ENCODE data around the gene INSRR. TPM values are rescaled to one million over a fixed set of nuclear protein-coding genes. Genes with fewer than 3 reads are reported as not detected.

INSRR gene
- total RNA-seq, 1 experiment from 2014 or later, result not detected

DNA sequence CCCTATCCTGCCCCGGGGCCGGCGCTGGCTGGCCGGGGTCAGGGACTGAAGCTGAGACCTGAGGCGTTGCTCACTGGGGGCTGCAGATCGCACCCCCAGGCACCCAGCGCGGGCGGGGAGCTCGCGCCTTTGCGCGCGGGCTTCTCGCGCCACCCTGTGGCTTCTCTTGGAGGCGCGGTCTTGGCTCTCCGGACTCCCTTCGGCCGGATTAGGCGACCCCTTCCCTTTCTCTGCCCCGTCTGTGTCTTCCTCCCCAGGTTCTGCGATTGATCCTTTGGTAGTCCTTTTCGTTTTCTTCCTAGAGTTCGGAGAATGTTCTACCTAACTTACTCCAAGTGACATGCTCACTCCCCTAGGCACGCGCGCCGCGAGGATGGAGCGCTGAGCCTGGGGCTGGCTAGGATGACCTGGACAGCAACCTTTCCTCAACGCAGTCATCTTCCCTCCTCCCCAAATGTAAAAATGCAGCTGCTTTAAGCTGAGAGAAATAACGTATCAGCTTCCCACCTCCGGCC is 1.3 kb upstream of the INSRR start:
- no peak overlapping the region for H3K27ac ChIP-seq (ENCODE audit: low read length)
- ATAC-seq (peak; percentile 80), DNase-seq (ENCODE audit: low read depth, low spot score) (no peak)
- TF ChIP-seq, protein P1, sequence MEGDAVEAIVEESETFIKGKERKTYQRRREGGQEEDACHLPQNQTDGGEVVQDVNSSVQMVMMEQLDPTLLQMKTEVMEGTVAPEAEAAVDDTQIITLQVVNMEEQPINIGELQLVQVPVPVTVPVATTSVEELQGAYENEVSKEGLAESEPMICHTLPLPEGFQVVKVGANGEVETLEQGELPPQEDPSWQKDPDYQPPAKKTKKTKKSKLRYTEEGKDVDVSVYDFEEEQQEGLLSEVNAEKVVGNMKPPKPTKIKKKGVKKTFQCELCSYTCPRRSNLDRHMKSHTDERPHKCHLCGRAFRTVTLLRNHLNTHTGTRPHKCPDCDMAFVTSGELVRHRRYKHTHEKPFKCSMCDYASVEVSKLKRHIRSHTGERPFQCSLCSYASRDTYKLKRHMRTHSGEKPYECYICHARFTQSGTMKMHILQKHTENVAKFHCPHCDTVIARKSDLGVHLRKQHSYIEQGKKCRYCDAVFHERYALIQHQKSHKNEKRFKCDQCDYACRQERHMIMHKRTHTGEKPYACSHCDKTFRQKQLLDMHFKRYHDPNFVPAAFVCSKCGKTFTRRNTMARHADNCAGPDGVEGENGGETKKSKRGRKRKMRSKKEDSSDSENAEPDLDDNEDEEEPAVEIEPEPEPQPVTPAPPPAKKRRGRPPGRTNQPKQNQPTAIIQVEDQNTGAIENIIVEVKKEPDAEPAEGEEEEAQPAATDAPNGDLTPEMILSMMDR (IDR thresholded peaks at IDR 0.05), result peak; percentile 97
- no peak for TF ChIP-seq SIN3A (IDR thresholded peaks at IDR 0.05; ENCODE audit: borderline replicate concordance, insufficient read depth, low read depth, low read length)
- H3K36me3 ChIP-seq (ENCODE audit: control insufficient read depth, insufficient read depth, low read length), result no peaks in the 10 kb centered on the region
- BruUV-seq (replicated peaks), result no TSS peak
- peak overlapping the region; percentile 39 to 65 for H3K4me3 ChIP-seq (ENCODE audit: low read depth in 2 of 2, low read length in 2 of 2)
- peaks cover 13% of the 10 kb centered on the region for H3K4me1 ChIP-seq (ENCODE audit: control insufficient read depth, insufficient read depth, low read length)
- H3K9me3 ChIP-seq (ENCODE audit: control insufficient read depth, insufficient read depth, low read depth, low read length), result no peaks in the 10 kb centered on the region
- intact Hi-C loops (cut with micrococcal nuclease; ENCODE audit: unreplicated experiment), result loop anchor here (2.0 to 10.0 kb wide), 2 partner anchors 59 to 165 kb away; no protein-coding TSS in a partner anchor
- in situ Hi-C loops (cut with HindIII; ENCODE audit: low pct_unique_long_range_greater_than_20kb, low sequenced_read_pairs), result no loop called here
- no peaks in the 10 kb centered on the region; the same call in 1 of the 2 replicates for H3K27me3 ChIP-seq (ENCODE audit: control insufficient read depth, insufficient read depth, low read length)
- POLR2A ChIA-PET, result interaction anchor here (0.6 to 1.0 kb wide), 2 partner anchors 28 to 132 kb away, joined by 3 to 6 read pairs; partner anchors contain the start of genes ISG20L2 and METTL25B
- CTCF ChIA-PET, result interaction anchor here (0.5 to 3.0 kb wide), 24 partner anchors 9 to 233 kb away, joined by 3 to 39 read pairs (median 6); partner anchors contain the start of genes ISG20L2, METTL25B and MRPL24

DNA sequence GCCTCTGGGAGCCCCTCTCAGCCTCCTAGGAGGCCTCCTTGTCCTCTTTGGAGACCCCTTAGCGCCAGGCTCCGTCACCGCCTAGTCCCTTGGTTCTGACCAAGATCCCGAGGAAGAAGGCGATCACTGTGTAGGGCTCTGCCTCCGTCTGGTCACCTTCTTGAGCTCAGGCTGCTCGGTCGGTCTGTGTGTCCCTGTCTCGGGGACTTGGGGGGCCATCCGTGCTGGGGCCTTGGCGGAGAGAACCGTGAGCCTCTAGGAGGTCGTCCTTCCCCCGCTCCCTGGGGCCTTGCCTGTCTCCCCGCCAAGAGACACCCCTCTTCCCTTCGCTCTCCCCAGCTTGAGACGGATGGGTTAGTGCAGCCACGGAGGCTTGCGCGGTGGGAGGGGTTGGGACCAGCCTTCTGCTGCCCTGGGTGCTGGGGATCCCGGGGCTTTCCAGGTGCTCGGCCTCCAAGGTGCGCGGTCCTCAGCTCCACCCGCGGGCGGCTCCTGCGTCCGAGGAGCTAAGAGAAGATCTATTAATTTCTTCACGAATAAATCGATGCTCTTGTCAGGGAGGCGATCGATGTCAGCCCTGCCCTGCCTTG is 701 bp upstream of the INSRR start:
- no peaks in the 10 kb centered on the region for H3K9me3 ChIP-seq (ENCODE audit: control insufficient read depth, insufficient read depth, low read depth, low read length)
- no TSS peak for BruUV-seq (replicated peaks)
- ChIA-PET CTCF (interaction anchor here (0.5 to 3.0 kb wide), 21 partner anchors 9 to 170 kb away, joined by 3 to 39 read pairs (median 6); partner anchors contain the start of genes ISG20L2, METTL25B and MRPL24), POLR2A (interaction anchor here (1.0 kb wide), 1 partner anchor 131 kb away, joined by 3 read pairs; the partner anchor contains the start of genes ISG20L2 and METTL25B)
- no peak for TF ChIP-seq SIN3A (IDR thresholded peaks at IDR 0.05; ENCODE audit: borderline replicate concordance, insufficient read depth, low read depth, low read length)
- TF ChIP-seq POLR2AphosphoS5 (IDR thresholded peaks at IDR 0.05; ENCODE audit: low read depth, low read length), result no peak
- TF ChIP-seq, protein P2, sequence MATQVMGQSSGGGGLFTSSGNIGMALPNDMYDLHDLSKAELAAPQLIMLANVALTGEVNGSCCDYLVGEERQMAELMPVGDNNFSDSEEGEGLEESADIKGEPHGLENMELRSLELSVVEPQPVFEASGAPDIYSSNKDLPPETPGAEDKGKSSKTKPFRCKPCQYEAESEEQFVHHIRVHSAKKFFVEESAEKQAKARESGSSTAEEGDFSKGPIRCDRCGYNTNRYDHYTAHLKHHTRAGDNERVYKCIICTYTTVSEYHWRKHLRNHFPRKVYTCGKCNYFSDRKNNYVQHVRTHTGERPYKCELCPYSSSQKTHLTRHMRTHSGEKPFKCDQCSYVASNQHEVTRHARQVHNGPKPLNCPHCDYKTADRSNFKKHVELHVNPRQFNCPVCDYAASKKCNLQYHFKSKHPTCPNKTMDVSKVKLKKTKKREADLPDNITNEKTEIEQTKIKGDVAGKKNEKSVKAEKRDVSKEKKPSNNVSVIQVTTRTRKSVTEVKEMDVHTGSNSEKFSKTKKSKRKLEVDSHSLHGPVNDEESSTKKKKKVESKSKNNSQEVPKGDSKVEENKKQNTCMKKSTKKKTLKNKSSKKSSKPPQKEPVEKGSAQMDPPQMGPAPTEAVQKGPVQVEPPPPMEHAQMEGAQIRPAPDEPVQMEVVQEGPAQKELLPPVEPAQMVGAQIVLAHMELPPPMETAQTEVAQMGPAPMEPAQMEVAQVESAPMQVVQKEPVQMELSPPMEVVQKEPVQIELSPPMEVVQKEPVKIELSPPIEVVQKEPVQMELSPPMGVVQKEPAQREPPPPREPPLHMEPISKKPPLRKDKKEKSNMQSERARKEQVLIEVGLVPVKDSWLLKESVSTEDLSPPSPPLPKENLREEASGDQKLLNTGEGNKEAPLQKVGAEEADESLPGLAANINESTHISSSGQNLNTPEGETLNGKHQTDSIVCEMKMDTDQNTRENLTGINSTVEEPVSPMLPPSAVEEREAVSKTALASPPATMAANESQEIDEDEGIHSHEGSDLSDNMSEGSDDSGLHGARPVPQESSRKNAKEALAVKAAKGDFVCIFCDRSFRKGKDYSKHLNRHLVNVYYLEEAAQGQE (IDR thresholded peaks at IDR 0.05; ENCODE audit: insufficient read depth in 1 of 2, low read depth in 2 of 2, low read length in 1 of 2), result no peak
- TF ChIP-seq, protein P1 (IDR thresholded peaks at IDR 0.05), result no peak
- TF ChIP-seq TCF7L2 (IDR thresholded peaks at IDR 0.05; ENCODE audit: low read depth, low read length), result no peak
- H3K27ac ChIP-seq (ENCODE audit: low read length), result no peak overlapping the region
- intact Hi-C loops (cut with micrococcal nuclease; ENCODE audit: unreplicated experiment), result loop anchor here (2.0 to 10.0 kb wide), 4 partner anchors 59 to 165 kb away; partner anchors contain the start of gene LRRC71
- peak overlapping the region; percentile 39 to 65 for H3K4me3 ChIP-seq (ENCODE audit: low read depth in 2 of 2, low read length in 2 of 2)
- in situ Hi-C loops (cut with HindIII; ENCODE audit: low pct_unique_long_range_greater_than_20kb, low sequenced_read_pairs), result no loop called here
- H3K27me3 ChIP-seq (ENCODE audit: control insufficient read depth, insufficient read depth, low read length), result no peaks in the 10 kb centered on the region; the same call in 1 of the 2 replicates
- DNase-seq (ENCODE audit: low read depth, low spot score) (no peak), ATAC-seq (peak; percentile 75)
- H3K4me1 ChIP-seq (ENCODE audit: control insufficient read depth, insufficient read depth, low read length), result peaks cover 13% of the 10 kb centered on the region
- no peaks in the 10 kb centered on the region for H3K36me3 ChIP-seq (ENCODE audit: control insufficient read depth, insufficient read depth, low read length)
